Measurements from ENCODE around the gene BOD1L1. TPM values are rescaled to one million over a fixed set of nuclear protein-coding genes. Genes with fewer than 3 reads are reported as not detected.

Gene BOD1L1
- total RNA-seq, 1 donor from 2014 or later: 17.8 TPM

DNA sequence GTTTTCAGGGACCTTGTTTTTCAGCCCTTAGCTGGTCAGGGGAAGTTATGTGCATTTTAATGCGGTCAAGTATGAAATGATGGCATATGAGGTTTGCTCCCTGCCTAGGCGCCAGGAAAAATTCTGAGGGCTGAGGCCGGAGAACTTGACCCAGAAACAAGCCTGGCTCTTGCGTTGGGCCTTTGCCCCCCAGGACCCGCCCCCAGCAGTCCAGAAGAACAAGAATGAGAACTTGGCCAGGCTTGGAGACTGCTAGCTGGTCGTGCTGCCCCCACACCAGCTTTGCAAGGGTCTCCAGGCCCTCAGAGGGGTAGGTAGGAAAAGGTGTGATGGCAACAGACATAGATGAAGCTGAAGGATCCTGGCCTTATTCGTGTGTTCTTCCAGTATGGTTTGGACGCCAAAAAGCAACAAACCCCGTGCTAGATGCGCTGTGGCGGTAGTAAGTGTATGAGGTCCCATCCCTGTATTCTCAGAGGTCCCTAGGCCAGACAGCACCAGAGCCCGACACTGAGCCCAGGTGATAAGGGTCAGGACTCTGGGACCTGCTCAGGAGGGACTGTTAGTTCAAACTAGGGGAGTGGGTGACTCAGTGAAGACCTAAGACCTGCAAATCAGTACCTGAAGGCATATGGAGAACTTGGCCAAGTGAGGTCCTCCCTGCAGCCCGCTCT is 93.7 kb downstream of the BOD1L1 start:
- ATAC-seq (no peak), DNase-seq (ENCODE audit: missing footprints) (no peak)
- intact Hi-C loops (cut with DNase I): no loop called here

DNA sequence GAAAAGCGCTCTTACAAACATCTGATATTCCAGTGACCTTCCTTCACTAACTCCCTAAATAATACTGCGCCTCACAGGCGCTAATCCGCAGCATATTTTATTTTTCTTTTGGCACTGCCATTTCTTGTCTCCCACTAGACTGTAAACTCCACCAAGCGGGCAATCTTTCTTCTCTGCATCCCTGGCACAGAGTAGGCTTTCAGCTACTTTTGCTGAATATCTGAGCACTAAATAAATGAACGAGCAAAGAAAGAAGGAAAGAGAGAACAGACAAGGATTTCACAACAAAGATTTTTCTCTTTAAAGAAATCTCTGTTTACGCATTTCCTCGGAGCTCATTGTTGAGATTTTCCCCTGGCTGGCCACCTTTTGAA is 95.9 kb downstream of the BOD1L1 start:
- no peak for DNase-seq (ENCODE audit: missing footprints)
- no peak for ATAC-seq
- intact Hi-C loops (cut with DNase I): no loop called here

- no peak for DNase-seq (ENCODE audit: missing footprints)
- no peak for ATAC-seq
- intact Hi-C loops (cut with DNase I): no loop called here
These were observed 96.5 kb downstream of the BOD1L1 start for GRCh38 chr4:13530823-13531624.

DNA sequence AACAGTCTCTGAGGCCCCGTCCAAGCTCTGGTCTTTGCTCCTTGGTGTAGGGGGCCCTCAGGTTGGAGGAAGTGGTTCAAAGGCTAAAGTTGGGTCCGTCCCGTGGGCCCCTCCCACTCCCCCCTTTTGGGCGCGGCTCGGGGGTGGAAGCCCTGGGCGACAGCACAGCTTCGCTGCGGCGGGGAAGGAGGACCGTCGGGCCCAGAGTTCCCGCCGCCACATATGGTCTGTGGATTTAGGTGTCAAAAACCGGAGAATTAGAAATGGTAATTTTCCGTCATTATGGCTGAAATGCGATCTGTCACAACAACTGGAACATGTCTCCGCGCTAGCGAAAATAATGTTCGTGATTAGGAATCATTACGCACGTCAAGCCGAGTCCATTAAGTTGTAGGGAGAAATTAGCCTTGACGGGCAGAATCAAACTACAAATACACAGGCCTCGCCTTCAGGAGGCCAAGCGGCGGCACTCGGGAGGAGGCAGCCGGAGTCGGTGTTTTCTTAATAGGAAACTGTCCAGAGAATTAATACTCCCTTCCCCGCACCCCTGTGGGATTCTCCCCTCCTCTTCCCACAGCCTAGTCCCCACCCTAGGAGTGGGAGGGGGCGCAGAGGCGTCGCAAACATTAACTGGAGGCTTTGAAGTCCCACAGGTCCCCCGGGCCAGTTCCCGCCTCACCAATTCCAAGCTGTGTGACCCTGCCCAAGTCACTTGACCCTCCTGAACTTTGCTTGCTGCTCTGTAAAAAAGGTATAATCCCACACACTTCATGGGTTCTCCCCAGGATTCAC is 98.2 kb downstream of the BOD1L1 start:
- DNase-seq (ENCODE audit: missing footprints) (no peak), ATAC-seq (no peak)
- intact Hi-C loops (cut with DNase I): no loop called here

GRCh38 chr4:13528821-13529127 is 98.8 kb downstream of the BOD1L1 start:
- ATAC-seq (no peak), DNase-seq (ENCODE audit: missing footprints) (no peak)
- intact Hi-C loops (cut with DNase I): no loop called here

DNA sequence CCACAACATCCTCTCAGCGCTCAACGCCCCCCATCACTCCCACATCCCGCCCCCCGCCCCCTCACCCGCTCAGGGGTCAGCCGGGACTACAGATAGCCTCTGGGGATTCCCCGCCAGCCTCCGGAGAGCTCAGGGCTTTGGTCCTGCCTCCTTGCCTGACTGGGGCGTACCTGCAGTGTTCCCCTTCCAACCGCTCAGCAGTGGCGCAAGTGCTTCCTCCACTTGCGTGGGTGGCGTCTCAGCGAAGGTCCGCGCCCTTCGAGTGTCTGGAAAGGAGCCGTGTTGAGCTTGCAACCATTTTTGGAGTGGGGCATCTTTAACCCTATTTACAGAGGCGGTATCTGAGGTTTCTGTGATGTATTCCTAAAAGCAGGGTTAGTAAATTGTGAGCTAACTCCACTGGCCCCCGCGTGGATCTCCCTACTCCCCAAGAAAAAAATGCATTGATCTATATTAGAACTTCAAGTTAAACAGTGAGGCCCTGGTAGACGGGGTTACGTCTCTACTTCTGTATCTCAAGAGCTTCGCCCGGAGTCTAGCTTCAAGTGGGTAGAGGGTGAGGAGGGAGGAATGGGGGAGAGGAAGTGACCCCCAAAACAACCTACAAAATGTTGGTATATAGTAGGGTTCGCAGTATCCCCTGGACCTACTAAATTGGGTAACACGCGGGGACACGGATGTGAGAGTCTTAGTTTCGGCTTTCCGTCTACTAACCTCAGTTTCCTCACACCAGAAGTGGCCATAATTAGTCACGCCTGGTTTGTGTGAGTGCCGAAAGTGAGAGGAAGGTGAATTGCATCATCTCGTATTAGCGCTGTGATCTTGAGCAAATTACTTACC is 99.3 kb downstream of the BOD1L1 start:
- ATAC-seq: no peak
- DNase-seq (ENCODE audit: missing footprints): no peak
- intact Hi-C loops (cut with DNase I): no loop called here

- no peak for ATAC-seq
- intact Hi-C loops (cut with DNase I): no loop called here
These were observed 100.1 kb downstream of the BOD1L1 start for GRCh38 chr4:13527192-13527980.

GRCh38 chr4:13526658-13527057 is 100.9 kb downstream of the BOD1L1 start:
- no peak for ATAC-seq
- intact Hi-C loops (cut with DNase I): no loop called here

More at GRCh38 chr4:13527192-13527980, 100.1 kb downstream of the BOD1L1 start:
- DNase-seq (ENCODE audit: missing footprints): no peak

GRCh38 chr4:13525606-13526281 is 101.8 kb downstream of the BOD1L1 start:
- DNase-seq (ENCODE audit: missing footprints): no peak
- ATAC-seq: no peak
- intact Hi-C loops (cut with DNase I): no loop called here

More at GRCh38 chr4:13526658-13527057, 100.9 kb downstream of the BOD1L1 start:
- no peak for DNase-seq (ENCODE audit: missing footprints)

DNA sequence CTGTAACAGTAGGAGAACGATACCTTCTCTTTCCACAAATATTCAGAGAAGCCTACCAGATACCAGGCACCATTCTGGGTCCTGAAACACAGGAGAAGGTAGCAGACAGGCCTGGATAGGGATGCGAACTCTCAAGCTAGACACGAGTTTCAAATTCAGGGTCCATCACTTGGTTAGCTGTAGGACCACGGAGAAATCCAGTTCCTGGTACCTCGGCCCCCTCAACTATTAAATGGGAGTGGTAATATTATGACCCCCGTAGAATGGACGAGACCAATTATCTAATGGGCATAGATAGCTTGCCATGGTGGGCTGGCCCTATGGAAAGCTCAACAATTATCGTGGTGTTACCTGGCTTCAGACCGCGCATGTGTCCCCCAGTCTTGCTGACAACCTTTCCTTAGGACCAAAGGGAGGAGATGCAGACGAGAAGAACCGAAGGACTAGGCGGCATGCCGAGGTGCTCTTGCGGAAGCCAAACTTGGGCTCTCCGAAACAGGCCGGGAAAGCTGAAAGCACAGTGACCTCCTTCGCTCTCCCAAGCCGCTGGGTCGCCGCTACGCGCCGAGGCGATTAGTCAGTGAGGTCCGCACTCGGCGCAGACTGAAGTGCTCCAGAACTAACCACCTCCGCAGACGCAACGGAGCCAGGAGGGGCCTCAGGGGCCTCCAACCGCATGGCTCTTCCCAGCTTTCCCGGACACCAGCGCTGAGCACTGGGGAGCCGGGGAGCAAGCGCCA is 102.9 kb downstream of the BOD1L1 start:
- DNase-seq (ENCODE audit: missing footprints): no peak
- intact Hi-C loops (cut with DNase I): no loop called here
- no peak for ATAC-seq

DNA sequence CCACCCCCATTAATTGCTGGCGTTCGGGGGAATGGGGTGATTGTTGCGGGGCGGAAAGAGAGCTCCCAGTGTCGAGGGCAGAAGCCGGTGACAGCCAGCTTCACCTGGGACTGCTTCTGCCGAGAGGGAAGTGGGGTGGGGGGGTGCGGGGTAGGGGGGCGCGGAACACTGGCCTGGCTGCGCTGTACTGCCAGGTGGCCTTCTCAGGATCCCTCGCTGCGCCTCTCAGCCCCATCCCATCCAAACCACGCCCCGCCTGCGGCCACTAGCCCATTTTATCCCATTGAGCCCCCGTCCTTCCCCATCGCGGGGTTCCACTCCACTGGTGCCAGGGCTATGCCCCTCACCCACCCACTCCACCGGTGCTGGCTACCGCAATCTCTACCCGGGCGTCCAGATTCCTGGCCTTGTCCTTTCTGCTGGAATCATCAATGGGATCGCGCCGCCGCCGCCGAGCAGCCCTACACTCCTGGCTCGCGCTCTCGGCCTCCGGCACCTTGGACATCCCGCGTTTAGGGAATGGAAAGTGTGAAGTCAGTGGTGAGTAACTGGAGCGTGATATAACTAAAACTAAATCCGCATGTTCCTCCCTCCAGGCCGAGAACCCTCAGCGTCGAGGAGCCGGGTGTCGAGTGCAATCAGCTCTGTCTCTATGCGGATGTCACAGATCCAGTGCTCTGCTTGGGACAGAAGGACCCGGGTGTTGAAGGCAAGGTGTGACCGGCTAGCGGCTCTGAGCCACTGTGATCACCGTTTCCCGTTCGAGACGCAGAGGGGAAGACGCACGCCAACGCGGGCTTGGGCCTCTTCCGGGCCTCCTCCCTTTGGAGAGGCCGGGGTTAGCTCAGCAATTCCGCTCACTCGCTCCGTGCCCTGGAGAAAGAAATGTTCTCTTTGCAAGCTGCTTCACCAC is 103.7 kb downstream of the BOD1L1 start:
- intact Hi-C loops (cut with DNase I): no loop called here
- no peak for ATAC-seq
- no peak for DNase-seq (ENCODE audit: missing footprints)

- ATAC-seq (no peak), DNase-seq (ENCODE audit: missing footprints) (no peak)
- intact Hi-C loops (cut with DNase I): no loop called here
These were observed 104.4 kb downstream of the BOD1L1 start for GRCh38 chr4:13523105-13523477.

DNA sequence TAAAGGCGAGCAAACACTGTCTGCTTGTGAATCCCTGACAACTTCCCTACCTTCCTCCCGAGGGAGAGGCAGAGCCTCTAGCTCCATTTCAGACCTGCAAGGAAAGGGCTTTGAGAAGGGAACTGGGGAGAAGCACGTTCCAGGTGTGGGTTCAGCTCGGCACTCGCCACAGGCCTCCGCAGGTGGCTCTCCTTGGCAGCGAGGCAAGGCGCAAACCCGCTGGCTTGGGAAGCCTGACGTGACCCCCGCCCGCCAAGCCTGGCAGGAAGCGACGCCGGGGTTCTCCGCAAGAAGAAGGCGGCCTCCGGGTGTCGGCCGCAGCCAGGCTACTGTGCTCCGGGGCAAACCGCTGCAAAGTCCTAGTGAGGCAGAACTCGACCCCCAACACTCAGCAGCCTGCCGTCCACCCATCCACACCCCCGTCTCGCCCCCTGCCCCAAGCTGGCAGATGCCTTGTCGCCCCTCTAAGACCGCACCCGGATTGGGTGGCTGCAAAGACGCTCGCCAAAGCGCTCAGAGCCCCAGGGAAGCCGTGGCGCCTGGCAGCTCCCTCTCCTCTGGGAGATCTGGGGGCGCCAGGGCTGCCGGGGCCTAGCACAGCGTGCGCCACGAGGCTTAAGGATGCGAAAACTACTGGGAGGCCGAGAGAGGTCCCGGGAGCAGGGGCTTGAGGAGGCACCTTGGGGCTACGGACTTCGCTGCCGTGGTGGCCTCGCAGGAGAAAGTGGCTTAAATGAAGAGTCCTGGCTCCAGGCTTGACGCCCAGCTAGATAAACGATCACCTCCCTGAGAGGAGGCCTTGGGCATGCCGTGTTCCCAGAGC is 105.0 kb downstream of the BOD1L1 start:
- intact Hi-C loops (cut with DNase I): no loop called here
- ATAC-seq (no peak), DNase-seq (ENCODE audit: missing footprints) (no peak)

DNA sequence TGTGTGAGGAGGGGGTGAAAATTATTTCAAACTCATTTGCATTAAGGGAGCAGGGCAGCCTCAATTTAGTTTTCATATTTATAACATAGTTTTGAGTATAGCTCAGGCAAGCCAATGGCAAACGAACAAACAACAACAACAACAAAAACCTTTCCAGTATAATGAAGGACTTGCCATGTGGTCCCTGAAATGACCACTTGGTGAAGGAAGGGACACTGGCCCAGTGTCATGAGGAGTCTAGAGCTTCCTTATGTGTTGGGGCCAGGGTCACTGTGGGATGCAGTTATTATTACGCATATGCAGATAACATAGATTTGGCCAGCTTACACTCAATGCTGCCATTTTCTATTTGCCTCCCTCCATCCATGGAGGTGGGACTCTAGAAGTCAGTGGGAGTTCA is 106.5 kb downstream of the BOD1L1 start:
- no peak for ATAC-seq
- no peak for DNase-seq (ENCODE audit: missing footprints)
- intact Hi-C loops (cut with DNase I): no loop called here

All from Right ventricle myocardium inferior (tissue), 1 donor.